GM19238 (cell line): ENCODE measurements around the gene DERL2.
A peak's percentile ranks its signal among the peaks of the same experiment; 100 is the strongest.

Experiments used
- DNase-seq: peaks from one replicate; pipeline ENCODE4 v3.0.0; 2011; ENCODE audit warnings: low spot score; ENCODE audit not compliant: insufficient read length

DERL2 gene

DNA sequence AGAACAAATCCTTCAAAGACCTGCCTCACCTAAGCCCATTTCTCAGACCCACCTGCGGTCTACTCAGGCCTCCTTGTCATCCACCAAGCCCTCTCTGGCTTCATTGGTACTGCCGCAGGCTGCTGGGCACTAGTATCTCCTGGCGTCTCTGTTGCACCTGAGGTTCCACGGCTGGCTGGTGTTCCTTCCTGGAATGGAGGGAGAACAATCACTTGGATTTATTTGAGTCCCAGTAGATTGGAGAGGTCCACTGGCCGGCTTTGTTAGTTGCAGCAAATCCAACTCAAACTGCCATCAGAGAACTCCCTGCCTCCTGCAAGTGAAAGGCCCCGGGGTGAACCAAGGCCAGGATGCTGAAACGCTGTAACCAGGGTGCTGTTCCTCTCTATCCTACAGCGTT, 15.7 kb upstream of the DERL2 start:
- DNase-seq = no peak

DNA sequence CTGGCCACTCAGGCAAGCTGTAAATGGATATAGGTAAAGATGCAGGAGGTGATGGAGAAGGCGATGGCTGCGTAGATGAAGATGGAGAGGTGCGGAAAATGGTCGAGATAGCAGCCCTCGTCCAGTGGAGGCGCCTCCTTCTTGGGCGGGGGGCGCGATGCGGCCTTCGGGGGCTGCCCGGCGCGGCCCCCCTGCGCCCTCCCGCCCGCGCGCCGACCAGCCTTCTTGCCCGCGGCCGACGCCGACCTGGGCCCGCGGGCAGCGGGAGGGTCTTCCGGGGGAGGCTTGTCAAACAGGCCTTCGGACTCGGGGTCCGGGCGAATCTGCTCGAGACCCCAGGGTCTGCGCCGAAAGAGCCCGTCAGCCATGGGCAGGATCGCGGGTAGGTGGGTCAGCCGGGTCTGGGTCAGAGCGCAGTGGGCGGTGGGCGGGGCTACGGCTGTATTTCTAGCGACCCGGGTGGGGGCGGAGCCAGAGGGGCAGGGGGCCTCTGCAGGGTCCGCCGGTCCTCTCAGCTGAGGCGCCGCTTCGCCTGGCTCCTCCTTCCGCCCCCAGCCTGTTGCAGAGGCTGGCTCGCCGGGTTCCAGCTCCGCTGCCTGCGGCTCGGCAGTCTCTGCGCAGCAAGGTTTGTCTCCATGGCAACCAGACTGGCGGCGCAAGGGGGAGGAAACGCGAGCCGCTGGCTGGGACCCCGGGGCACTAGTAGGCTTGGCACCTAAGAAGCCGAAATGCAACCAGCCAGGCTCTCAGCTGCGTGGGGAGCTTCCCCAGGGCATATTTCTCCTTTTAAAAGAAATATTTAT, 14.8 kb upstream of the DERL2 start:
- peak; percentile 86 for DNase-seq

DNA sequence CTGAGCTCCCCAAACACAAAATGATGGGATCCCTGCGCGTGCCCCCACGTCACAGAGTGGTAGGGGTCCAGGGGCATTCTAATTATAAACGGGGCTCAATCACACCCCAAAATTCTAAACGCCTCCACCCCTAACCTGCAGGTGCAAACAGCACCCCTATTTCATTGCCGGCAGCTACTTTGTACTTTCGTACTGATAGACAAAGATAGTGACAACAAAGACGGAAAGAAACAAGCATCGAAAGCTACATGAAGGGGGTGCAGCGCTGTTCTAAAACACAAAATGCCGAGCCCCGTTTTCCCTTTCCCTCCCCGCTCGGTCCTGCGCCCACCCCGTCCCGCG, 14.2 kb upstream of the DERL2 start:
- DNase-seq = no peak

DNA sequence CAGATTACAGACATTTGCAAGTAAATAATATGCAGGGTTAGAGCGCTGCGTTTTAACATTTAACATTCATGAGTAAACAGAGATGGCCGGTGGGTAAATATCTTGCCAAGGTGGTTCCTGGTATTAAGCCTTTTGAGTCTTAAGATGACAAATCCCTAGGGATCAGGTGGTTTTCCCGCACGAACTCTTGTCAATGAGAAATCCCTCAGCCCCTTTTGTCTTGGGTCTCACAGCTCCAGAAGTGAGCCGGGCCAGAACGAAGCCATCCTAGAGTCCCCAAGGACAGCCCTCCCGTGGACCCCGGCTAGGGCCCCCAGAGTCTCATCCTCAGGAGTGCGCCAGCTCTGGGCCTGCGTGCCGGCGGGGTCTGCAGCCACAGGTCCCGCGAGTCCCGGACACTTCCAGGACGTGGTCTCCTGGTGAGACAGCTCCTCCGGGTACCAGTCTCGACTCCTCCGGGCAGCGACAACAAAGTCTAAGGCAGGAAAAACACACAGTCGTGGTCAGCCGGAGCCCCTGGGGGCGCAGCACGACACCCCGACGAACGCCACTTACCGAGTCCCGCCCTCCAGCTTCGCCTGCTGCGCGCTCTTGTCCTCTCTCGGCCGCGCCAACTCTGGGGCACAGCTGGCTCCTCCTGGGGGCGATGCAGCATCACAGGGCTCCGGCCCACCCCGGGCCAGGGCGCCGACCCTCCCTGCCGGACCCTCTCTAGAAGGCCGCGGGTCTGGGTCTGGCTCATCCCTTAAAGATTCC, 13.7 kb upstream of the DERL2 start:
- no peak for DNase-seq

DNA sequence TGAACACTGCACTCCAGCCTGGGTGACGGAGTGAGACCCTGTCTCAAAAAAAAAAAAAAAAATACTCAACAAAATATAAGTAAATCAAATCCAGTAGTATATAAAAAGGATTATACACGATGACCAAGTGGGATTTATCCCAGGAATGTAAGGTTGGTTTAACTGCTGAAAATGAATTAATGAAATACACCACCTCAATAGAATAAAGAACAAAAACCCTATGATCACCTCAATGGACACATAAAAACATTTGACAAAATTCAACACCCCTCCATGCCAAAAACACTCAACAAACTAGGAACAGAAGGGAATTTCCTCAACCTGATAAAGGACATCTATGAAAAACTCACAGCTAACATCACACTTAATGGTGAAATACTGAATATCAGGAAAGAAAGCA, 7.0 kb upstream of the DERL2 start:
- DNase-seq = no peak

DNA sequence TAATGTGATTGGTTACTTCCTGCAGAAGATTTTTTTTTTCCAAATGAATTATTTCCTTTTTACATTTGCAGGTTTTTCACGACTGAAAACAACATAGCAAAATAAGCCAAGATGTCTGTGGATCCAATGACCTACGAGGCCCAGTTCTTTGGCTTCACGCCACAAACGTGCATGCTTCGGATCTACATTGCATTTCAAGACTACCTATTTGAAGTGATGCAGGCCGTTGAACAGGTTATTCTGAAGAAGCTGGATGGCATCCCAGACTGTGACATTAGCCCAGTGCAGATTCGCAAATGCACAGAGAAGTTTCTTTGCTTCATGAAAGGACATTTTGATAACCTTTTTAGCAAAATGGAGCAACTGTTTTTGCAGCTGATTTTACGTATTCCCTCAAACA, 2.8 kb upstream of the DERL2 start:
- no peak for DNase-seq

DNA sequence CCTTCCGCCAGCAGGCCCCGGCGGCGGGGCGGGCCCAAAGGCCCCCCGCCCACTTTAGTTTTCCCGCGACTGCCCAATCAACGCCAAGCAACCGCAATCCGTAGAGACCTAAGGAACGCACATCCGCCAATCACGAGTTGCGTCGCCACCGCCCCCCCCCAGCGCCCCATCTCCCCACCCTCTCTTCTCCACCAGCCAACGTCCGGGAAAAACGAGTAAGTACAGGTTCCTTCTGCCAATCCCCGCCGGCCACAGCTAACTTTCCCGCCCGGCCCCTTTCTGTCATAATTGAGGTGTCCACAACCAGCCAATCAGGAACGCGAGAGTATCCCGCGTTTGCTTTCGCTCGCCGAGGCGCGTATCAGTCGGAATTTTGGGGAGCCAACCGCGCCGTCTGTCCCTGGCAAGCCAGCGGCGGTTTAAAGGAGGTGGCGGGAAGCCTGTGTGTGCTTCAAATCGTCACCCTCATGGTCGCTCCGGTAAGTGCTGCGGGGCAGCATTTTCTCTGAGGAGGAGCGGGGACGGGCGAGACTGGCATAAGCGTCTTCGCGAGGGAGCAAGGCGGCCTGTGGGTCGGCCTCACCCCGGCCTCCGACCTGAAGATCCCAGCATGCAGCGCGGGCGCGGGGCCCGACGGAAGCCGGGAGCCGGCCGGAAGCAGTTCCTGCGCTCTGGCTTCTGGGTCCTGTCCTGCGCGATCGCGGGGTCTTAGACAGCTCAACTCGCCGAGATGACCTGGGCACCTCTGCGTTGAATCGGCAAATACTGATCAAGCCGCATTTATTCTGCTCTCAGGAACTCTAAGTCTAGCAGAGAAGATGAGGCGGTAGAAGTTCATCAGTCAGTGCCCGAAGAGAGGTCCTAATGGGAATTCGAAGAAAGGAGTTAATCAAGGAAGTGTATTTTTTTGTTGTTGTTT, 487 bp upstream of the DERL2 start, which contains the start of gene MIS12:
Gene MIS12, plus strand, starts transcription at position 361 of the 919 bp plus-strand sequence. CDS start 2,297 bp downstream, outside the sequence.
- DNase-seq = peak; percentile 87

DNA sequence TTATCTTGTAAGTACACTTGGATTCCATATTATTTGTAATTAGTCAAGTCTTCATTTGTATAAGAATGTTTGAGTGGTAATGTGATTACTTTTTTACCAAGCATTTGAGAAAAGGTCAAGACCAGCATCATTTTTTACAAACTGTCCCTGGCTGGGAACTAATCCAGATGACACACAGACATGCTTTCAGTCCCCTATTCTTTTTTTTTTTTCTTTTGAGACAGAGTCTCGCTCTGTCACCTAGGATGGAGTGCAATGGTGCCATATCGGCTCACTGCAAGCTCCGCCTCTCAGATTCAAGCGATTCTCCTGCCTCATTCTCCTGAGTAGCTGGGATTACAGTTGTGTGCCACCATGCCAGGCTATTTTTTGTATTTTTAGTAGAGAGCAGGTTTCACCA, 4.5 kb downstream of the DERL2 start:
- no peak for DNase-seq

DNA sequence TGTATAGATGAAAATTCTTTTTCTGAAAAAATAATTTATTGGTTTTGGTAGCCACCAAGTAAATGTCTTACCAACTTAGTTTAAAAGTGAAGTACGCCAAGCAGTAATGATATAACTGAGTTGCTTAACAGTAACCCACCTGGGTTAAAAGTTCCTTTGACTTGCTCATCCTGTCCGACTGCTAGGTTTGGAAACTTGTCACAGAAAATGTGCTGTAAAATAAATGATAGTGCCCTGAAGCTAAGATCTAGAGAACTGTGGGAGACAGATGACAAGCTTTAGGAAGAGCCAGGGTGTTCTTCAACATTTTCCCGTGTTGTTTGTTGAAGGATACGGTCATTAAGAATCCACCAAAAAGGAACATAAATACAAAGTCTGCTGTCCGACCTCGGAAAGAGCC, 5.0 kb downstream of the DERL2 start:
- no peak for DNase-seq

DNA sequence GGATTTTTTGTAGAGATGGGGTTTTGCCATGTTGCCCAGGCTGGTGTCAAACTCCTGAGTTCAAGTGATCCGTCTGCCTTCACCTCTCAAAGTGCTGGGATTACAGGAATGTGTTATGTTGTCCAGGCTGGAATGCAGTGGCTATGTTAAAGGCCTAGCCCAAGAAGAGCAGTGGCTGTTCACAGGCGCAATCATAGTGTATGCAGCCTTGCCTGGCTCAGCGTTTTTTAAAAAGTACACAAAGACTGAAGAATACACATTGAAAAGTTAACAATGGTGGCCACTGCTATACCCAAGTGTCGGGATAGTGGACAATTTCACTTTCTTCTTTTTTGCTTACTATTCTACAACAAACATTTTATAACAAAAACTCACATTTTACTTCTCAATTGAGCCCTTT, 7.0 kb downstream of the DERL2 start:
- DNase-seq = no peak

DNA sequence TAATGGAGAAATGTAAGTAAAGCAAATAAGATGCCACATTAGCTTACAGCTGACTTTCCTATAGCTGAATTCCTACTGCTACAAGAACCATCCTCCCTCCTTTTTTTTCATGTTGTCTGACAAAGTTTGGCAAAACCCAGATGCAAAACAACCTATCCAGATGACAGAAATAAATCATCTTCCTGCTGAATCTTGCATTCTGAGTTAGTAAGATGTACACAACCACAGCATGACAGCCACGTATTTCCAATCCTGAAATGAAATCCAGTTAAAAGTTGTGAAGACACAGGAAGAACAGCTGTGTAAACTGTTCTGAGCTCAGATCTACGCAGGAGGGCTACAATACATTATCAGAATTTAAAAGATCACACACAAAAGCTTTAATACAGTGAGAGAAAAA, 12.1 kb downstream of the DERL2 start:
- DNase-seq = no peak

DNA sequence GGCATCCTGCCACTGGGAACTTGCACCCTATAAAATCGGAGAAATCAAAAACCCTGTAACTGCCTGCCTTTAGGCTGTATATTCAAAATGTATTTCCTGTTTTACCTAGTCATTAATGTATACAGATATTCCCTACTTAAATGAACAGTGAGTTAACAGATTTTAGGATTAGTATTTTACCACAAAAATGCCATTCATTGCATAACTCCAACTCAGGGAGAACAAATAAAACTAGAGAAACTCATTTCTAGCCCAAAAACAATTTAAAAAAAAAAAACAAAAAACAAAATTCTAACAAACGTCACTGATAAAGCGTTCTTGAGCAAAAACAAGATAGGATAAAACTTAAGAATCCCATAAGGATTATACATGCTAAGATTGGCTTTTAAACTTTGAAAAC, 13.5 kb downstream of the DERL2 start:
- no peak for DNase-seq

DNA sequence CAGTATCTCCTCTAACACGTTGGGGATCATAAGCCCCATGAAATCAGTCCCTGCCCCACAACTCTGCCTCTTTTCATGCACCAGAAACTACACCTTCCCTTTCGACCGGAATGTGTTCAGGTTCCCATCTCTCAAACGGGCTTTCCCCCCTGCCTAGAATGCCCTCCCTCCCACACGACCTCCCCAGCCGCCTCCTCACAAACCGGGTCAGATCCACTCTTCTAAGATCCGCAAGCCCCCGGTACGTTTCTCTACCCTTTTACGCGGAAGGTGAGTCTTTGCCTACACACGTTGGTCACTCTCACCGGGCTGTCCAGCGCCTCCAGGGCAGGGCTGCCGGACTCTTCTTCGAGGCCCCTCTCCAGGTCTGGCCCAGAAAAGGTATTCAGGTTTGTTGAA, 17.9 kb downstream of the DERL2 start:
- DNase-seq = no peak

DNA sequence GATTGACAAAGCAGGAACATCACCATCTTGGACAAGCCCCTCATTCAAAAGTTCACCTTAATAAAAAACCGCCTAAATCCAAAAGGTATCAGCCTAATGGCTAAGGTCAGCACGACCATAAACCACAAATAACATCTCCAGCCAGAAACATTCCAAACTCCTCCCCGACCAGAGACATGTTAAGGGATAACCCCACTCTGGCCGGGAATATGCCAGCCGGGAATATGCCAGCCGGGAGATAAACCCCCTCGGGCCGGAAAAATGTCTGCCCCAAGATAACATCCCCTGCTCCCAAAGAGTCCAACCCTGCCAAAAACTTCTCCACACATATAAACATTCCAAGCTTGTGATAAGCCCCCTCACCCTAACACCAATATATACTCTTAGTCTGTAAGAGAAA, 18.6 kb downstream of the DERL2 start:
- DNase-seq = no peak

DNA sequence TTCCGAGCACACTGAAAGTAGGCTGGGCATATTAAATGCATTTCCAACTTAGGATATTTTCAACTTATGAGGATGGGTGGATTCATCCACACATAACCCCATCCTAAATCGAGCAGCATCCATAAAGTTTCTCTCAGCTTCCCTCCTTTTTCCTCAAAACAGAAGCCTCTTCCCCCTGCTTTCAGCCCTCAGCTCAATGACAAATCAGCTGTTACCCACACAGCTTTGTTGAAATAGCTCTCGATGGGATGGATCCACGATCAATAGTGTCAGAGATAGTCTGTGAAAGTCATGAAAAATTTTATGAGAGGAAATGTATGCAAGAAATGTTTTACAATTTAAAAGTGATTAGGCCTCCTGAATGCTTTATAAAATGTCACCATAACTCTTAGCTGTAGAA, 19.7 kb downstream of the DERL2 start:
- no peak for DNase-seq

DNA sequence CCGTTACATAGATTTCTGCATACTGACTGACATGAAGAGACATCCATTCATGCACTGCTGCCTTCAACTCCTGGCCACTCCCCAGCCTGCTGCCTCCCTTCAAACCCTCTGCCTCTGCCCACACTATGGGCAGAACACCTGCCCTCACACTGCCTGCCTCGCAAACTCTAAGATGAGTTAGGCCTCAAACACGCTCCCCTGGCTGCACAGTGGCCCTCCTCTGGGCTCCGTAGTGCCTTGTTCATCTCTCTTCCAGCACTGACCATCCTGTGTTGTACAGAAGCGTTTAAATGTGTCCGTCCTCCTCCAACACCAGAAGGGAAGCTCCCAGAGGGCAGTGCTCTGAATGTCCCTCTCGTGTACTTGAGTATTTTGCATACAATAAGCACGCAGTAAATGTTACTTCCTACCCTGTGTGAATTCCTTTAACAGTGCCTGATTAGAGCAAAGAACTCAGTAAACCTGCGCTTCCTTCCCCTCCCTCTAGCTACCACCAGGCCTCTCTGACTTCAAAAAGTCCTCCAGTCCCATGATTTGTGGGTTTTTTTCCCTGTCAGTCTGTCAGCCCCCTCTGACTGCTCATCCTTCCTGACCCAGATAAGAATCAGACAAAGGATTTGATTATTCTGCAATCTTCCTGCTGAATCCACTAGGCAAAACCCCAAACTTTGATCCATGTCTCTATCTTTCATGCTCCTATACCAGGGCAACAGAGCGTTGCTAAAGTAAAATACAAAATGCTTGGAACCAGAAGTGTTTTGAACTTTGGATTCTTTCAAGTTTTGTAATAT, 21.1 kb downstream of the DERL2 start:
- no peak for DNase-seq

DNA sequence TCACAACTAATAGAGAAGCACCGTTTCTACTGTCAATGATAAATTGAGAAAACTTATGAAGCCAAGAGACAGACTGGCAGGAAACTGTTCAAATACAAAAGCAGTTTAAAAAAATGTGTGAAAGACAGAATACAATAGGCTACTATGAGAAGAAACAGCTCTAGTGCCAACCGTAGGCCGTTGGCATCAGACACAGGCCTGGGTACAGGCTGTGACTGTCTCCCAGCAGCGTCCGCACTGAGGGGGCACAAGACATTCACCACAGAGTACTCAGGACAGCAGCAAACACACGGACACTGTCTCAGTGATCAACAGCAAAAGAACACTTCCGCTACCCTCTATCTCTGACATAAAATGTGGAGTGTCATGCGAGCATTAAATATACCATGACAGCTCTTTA, 39.2 kb downstream of the DERL2 start:
- DNase-seq = no peak

DNA sequence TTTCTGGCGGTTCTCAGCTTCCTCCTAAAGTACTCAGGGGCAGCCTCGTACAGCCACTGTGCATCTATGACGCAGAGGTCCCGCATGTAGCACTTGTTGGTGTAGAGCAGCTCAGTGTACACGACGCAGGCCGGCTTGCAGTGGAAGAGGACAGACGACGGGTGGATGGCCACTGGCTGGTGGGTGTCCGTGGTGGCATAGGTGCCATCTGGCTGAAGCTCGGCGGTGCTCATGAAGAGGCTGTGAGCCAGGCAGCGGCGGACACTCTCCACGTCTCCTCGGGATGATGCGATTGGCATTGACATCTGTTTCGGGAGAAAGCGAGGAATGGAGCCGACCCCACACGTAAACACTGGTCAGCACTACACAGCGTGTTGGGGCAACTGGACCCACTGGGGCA, 41.8 kb downstream of the DERL2 start:
- no peak for DNase-seq

DNA sequence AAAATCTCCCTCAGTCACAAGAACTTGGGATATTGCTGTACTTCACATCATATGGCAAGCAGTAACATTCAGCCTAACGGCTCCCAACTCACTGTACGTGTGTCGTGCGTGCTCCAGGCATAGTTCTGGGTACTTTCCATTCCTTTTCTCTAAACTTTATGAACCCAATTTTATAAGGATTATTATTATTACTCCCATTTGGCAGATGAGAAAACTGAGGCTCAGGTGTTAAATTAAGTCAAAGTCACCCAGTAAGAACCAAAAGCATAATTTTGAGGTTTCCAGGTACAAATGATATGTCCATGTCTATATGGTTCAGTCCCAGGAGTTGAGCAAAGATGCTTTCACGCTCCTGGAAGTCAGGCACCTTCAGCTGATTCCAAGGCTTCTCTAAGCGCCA, 42.2 kb downstream of the DERL2 start:
- DNase-seq = no peak

DNA sequence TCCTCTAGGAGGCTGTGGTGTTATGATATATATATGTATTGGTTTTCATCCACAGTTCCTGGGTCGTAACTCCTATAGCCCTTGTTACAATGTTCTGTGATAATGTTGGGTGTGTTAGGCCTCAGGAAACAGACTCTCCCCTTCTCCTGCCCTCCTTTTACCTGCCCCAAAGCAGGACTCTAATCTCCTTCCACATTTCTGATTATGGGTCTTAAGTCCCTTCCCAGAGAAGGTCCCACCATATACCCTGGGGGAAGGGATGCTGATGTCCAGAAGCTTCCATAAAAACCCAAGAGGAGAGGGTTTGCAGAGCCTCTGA, 46.6 kb downstream of the DERL2 start:
- no peak for DNase-seq

DNA sequence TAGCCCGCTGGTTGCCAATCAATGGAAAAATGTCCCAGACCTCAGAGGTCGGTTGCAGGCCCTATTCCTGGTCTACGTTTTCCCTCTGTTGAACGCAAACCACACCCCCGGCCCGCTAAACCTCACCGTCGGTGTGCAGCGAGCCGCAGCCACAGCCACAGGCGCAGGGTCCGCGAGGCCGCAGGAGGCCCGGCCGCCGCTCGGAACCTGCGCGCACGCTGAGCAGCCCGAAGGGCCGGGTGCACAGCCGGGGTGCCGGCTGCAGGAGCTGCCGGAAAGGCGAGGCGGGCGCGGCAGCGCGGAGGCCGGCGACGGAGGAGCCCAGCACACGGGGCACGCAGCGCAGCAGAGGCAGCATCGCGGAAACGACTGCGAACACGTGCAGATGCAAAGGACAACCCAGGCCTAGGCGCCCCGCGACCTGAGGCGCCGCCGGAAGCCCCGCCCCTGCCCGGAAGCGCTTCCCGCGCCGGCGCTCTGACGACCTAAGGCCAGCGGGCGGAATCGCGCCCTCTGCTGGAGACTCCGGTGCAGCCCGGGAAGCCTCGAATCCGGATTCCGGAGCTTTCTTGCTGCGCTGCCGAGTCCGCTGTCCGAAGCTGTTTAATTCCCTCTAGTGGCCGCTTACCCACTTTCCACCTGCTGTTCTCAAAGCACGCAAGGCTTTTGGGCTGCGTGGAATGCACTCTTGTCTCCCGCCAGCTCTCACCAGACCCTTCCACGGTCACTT, 47.1 kb downstream of the DERL2 start, which contains the start of gene C1QBP:
Gene C1QBP, minus strand, starts transcription at position 440 of the 730 bp plus-strand sequence. Its CDS starts 82 bp downstream, at position 358.
- DNase-seq = peak; percentile 90
